Measurements from ENCODE around the gene MORC1.
"Not testable (repeated sequence)": the region's sequence is repeated elsewhere in the genome, so short reads cannot be mapped to it uniquely, and the experiment has no call there.

MORC1 gene

DNA sequence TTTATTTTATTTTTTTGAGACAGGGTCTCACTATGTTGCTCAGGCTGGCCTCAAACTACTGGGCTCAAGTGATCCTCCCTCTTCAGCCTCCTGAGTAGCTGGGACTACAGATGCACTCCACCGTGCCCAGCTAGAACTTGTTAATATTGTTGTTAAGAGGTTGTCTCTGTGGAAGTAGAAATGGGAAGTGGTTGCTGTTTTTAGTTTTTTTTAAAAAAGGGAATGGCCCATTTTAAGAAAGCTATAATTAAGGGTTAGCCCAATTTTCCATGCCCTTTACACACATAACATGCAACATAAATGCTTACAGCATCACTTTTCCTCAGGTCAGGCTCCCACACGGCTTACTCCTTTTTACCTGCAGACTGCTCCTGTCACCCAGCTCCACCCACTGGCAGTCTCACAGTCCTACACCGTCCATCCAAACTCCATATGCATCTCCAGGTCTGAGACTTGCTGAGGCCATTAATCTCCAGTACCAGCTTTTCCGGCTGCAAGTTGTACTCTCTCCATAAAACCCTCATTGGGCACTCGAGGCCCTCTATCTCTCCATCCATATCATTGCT is 19.8 kb downstream of the MORC1 start:
- DNase-seq (ENCODE audit: low read depth in 2 of 2) = no peak

- no peak for DNase-seq (ENCODE audit: low read depth in 2 of 2)
Measured at GRCh38 chr3:109095166-109095565, 22.8 kb downstream of the MORC1 start.

GRCh38 chr3:109093561-109093960 is 24.4 kb downstream of the MORC1 start:
- DNase-seq (ENCODE audit: low read depth in 2 of 2) = no peak

DNA sequence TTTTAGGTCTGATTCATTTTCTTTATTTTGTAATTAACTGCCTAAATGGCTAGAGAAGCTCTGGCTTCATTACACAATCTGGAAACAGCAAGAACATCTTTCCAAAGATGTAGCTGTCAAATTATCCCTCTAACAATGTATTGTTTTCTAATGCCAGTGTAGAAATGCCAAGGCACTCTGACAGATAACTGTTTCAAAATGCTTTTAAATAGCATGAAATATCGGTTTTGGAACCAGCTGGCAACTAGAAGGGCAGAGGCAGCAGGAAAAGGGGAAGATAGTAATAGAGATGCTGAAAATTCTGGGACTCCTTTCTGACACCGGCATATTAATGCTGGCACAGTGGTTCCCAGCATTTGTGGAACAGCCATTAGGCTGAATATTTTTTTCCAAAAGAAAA is 26.1 kb downstream of the MORC1 start:
- DNase-seq (ENCODE audit: low read depth in 2 of 2) = no peak

- DNase-seq (ENCODE audit: low read depth in 2 of 2) = no peak
Measured at GRCh38 chr3:109089265-109089664, 28.7 kb downstream of the MORC1 start.

GRCh38 chr3:109081746-109082510 is 36.0 kb downstream of the MORC1 start:
- DNase-seq (ENCODE audit: low read depth in 2 of 2) = no peak

GRCh38 chr3:109080090-109080489 is 37.8 kb downstream of the MORC1 start:
- DNase-seq (ENCODE audit: low read depth in 2 of 2) = not testable (repeated sequence)

DNA sequence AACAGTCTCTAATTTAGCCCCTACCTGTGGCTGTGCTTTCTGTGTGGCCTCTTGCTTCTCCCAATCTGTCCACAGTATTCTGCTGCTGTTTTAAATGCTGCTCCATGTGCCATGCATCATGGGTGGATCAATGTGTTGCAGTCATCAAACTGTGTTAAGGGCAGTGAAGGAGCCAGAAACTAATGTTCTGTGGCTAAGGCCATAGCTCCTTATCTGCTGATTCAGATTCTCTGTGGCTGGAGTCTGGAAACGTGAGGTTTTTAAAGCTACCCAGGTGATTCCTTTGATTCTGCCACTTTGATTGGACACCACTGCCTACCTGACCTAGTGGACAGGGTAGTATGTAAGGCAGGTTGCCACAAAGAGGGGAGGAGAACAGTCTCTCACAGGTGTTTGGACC is 44.8 kb downstream of the MORC1 start:
- DNase-seq (ENCODE audit: low read depth in 2 of 2) = no peak

DNA sequence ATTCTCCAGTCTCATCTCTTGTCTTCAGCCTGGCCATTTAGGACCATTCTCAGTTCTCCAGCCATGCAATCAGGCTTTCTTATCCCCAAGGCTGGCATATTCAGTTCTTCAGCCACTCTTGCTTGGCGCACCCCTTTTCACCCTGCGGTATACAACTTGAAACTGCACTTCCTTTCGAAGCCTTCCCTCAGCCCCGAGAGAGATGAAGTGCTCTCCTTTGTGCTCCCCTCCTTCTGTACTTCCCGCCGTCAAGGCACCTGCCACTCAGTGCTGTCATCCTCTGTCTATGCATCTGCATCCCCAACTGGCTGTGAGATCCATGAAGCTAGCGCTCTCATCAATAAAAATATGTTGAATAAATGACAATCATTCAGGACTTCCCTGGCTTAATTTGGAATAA is 45.7 kb downstream of the MORC1 start:
- no peak for DNase-seq (ENCODE audit: low read depth in 2 of 2)

- no peak for DNase-seq (ENCODE audit: low read depth in 2 of 2)
Measured at GRCh38 chr3:109071350-109072142, 46.4 kb downstream of the MORC1 start.

DNA sequence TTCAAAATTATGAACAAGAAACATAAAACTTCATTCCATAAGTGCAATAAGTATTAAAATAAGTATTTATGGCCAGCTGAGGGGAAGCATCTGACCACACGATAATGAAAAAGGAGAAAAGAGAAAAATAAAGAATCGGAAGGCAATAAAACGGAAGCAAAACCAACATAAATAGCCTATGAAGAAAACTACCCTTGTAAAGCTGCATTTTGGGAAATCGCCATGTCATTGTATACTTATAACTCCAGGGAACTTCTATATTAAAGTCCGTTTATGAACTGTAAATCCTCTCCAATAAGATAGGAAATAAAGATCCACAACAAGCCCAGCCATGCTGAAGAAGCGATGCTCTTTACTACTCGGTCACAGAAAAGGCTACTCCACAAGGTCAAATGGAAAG is 47.7 kb downstream of the MORC1 start:
- no peak for DNase-seq (ENCODE audit: low read depth in 2 of 2)

- DNase-seq (ENCODE audit: low read depth in 2 of 2) = no peak
Measured at GRCh38 chr3:109066864-109067263, 51.1 kb downstream of the MORC1 start.

- DNase-seq (ENCODE audit: low read depth in 2 of 2) = no peak
Measured at GRCh38 chr3:109059264-109059663, 58.7 kb downstream of the MORC1 start.

DNA sequence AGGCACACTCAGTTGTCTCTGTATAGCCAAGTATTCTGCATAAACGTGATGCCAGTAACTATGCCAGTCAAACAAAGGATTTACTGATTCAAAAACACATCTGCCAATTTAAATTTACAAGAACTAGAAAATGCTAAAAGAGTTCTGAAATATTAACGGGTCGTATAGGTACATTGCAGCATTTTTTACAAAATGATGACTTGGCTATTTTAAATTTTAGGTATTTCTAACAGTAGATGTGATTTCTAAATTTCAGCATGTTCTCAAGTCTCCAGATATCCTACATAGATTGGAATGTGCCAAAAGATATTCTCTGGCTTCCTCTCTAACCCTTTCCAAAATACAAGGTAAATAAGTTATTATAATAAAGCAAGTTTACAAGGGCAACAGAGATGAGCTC is 60.3 kb downstream of the MORC1 start:
- DNase-seq (ENCODE audit: low read depth in 2 of 2) = no peak

DNA sequence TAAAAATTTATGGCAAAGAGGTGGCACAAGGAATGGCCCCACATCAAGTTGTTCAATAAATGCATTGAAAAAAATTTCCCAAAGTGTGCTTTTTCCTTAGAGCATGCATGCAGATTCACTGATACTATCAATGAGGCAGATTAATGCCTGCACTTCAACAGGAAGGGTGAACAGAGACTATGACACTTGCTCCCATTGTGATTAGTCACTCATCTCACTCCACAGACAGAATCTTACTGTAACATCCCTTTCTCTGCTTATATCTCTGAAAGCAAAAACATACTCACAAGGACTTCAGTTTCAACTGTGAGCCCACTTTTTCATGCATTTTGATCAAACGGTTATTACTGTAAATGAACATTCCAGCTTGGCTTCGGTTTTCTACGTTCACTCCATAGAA is 60.9 kb downstream of the MORC1 start:
- no peak for DNase-seq (ENCODE audit: low read depth in 2 of 2)

- DNase-seq (ENCODE audit: low read depth in 2 of 2) = no peak
Measured at GRCh38 chr3:109050591-109051167, 67.3 kb downstream of the MORC1 start.

- DNase-seq (ENCODE audit: low read depth in 2 of 2) = no peak
Measured at GRCh38 chr3:109047366-109047765, 70.6 kb downstream of the MORC1 start.

DNA sequence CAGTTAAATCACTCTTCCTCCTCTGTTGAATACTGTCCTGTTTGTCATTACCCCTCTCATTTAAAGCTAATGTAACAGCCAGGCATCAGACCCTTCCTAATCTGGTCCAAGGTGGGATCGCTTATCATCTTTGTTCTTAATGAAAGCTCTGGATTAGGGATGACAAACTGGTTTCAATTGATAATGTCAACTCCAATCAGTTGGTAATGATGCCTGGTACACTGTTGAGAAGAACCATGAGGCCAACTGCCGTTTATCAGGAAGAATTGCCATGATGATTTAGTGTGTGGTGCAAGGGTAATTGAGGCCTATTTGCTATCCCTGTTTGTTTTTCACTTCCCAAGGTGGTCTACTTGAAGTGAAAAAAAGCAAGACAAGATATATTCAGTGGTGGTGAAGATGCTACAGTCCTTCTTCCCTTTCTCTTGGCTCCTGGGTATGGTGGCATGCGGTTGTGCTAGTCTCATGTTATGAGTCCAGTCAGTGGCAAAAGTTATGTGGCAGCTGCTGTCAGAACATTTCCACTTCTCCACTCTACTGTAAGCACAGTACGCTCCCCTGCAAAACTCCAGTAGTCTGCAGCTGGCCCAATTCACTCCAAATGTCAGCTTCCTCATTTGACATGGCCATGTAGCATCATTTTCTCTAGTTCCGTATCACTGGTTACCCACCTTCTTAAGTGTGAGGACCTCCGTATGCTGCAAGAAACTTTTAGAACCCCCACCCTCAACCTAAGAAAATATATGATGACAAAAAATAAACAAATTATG is 72.5 kb downstream of the MORC1 start:
- DNase-seq (ENCODE audit: low read depth in 2 of 2) = no peak

GRCh38 chr3:109035082-109035481 is 82.9 kb downstream of the MORC1 start:
- DNase-seq (ENCODE audit: low read depth in 2 of 2) = no peak

GRCh38 chr3:109033000-109033660 is 84.8 kb downstream of the MORC1 start:
- DNase-seq (ENCODE audit: low read depth in 2 of 2) = no peak

- DNase-seq (ENCODE audit: low read depth in 2 of 2) = no peak
Measured at GRCh38 chr3:109028753-109029152, 89.2 kb downstream of the MORC1 start.

Data from stimulated activated CD4-positive, alpha-beta T cell treated with anti-CD3 and anti-CD28 coated beads, Interleukin-1b, Interleukin-23, amount 100 ng/mL, for 4 hours (primary cell).